Parathyroid adenoma (tissue), 2 donors: ENCODE measurements around the gene LTBP1.

Experiments
- H2AFZ ChIP-seq: fragments of 300-600 bp; sonication (generic); one replicate; pipeline ENCODE4 v1.7.0; 2017; ENCODE audit warnings: antibody characterized with exemption, mild to moderate bottlenecking
- H3K27ac ChIP-seq: fragments of 300-600 bp; sonication (generic); one replicate; pipeline ENCODE4 v1.7.0; 2017
- H3K27me3 ChIP-seq: fragments of 300-600 bp; sonication (generic); one replicate; pipeline ENCODE4 v1.7.0; 2017; ENCODE audit warnings: low read length; ENCODE audit not compliant: control insufficient read depth, insufficient read depth
- H3K36me3 ChIP-seq: fragments of 300-600 bp; sonication (generic); one replicate; pipeline ENCODE4 v1.7.0; 2017; ENCODE audit warnings: low read length; ENCODE audit not compliant: control insufficient read depth, insufficient read depth
- H3K4me1 ChIP-seq: fragments of 300-600 bp; sonication (generic); one replicate; pipeline ENCODE4 v1.7.0; 2017; ENCODE audit warnings: control low read depth
- H3K4me2 ChIP-seq: fragments of 300-600 bp; sonication (generic); one replicate; pipeline ENCODE4 v1.7.0; 2017; ENCODE audit warnings: low read length
- H3K4me3 ChIP-seq: fragments of 300-600 bp; sonication (generic); one replicate; pipeline ENCODE4 v1.7.0; 2017; ENCODE audit warnings: low read depth, low read length
- H3K79me2 ChIP-seq: fragments of 300-600 bp; sonication (generic); one replicate; pipeline ENCODE4 v1.7.0; 2017; ENCODE audit warnings: control low read depth
- H3K9ac ChIP-seq: fragments of 300-600 bp; sonication (generic); one replicate; pipeline ENCODE4 v1.7.0; 2017; ENCODE audit warnings: mild to moderate bottlenecking
- H3K9me3 ChIP-seq: fragments of 300-600 bp; sonication (generic); one replicate; pipeline ENCODE4 v1.7.0; 2017; ENCODE audit warnings: low read length; ENCODE audit not compliant: control insufficient read depth
- TF ChIP-seq, protein P1 (sequence below): fragments of 300-600 bp; sonication (generic); IDR thresholded peaks from one replicate; pipeline ENCODE4 v1.7.0; 2017; ENCODE audit warnings: antibody characterized with exemption, mild to moderate bottlenecking
- donor health status: primary hyperparathyroidism.

LTBP1 gene

DNA sequence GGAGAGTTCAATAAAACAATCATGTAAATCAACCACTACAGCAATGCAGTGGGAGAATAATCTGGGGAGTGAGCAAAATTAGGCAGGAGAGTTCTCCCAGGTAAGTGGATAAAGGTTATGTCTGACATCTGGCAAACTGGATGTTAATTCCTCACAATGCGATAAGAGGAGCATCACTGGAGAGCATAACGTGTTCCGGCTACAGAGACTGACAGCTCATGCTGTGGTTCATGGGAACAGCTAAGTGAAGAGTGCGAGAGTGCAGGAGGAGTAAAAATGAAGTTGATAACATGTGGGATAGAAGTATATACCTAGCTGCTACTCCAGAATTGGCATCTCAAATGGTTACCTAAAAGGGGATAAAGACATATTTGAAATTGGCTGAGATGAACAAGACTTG is 153.2 kb downstream of the LTBP1 start:
- TF ChIP-seq, protein P1, sequence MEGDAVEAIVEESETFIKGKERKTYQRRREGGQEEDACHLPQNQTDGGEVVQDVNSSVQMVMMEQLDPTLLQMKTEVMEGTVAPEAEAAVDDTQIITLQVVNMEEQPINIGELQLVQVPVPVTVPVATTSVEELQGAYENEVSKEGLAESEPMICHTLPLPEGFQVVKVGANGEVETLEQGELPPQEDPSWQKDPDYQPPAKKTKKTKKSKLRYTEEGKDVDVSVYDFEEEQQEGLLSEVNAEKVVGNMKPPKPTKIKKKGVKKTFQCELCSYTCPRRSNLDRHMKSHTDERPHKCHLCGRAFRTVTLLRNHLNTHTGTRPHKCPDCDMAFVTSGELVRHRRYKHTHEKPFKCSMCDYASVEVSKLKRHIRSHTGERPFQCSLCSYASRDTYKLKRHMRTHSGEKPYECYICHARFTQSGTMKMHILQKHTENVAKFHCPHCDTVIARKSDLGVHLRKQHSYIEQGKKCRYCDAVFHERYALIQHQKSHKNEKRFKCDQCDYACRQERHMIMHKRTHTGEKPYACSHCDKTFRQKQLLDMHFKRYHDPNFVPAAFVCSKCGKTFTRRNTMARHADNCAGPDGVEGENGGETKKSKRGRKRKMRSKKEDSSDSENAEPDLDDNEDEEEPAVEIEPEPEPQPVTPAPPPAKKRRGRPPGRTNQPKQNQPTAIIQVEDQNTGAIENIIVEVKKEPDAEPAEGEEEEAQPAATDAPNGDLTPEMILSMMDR, result no peak
- Histone ChIP-seq H3K4me1 (no peaks in the 10 kb centered on the region), H3K27ac (no peak overlapping the region)

DNA sequence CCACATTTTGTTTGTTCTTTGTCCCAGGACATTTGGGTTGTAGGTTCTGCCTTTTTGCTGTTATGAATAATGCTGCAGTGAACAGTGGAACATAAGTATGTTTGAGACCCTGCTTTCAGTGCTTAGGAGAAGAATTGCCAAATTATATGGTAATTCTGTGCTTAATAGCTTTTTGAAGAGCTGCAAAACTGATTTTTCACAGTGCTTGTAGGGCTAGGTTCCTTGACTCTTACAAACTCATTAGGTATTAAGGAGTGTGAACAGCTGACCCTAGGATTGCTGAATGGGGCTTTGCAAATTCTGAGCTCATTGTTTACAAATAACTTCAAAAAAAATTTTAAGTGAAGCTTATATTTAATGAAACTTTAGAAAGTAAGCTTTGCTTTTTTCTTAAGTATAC is 154.2 kb downstream of the LTBP1 start:
- Histone ChIP-seq H3K4me3 (no peak overlapping the region), H3K79me2 (no peaks in the 10 kb centered on the region), H3K36me3 (no peaks in the 10 kb centered on the region), H3K9ac (no peak overlapping the region), H3K27me3 (no peaks in the 10 kb centered on the region), H3K4me1 (no peaks in the 10 kb centered on the region), H3K4me2 (no peak overlapping the region), H2AFZ (no peak overlapping the region), H3K9me3 (no peaks in the 10 kb centered on the region), H3K27ac (no peak overlapping the region)
- TF ChIP-seq, protein P1, result no peak

More for the DNA sequence above, 153.2 kb downstream of the LTBP1 start:
- Histone ChIP-seq H3K79me2 (no peaks in the 10 kb centered on the region), H2AFZ (no peak overlapping the region), H3K9ac (no peak overlapping the region), H3K27me3 (no peaks in the 10 kb centered on the region), H3K9me3 (no peaks in the 10 kb centered on the region), H3K36me3 (no peaks in the 10 kb centered on the region), H3K4me3 (no peak overlapping the region), H3K4me2 (no peak overlapping the region)

DNA sequence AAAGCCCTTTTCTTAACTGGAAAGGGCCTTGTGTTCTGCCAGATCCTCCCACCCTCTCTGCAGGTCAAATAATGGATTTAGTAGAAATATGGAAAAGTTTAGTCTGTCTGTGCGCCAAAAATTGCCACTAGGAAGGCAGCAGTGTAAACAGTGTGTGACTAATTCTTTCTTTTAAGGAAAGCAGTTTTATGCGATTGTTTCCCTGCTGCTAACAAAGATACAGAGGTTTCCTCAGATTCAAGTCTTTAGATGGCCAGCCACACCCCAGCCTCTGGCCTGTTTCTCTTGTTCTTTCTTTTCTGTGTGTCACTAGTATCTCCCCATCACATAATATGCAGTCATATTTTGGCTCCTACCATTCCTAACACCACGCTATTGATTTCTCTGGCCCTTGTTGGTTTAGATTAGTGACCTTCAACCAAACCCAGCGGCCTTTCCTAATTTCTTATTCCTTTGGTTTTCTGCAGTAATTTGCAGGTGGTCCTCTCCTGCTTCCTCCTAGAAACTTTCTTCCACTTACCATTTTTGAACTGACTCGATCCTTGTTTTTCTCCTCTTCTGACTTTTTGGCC is 157.4 kb downstream of the LTBP1 start:
- Histone ChIP-seq H3K4me3 (no peak overlapping the region), H3K9me3 (no peaks in the 10 kb centered on the region), H3K36me3 (no peaks in the 10 kb centered on the region), H2AFZ (no peak overlapping the region), H3K27me3 (no peaks in the 10 kb centered on the region), H3K79me2 (no peaks in the 10 kb centered on the region), H3K4me2 (no peak overlapping the region), H3K4me1 (no peaks in the 10 kb centered on the region), H3K9ac (no peak overlapping the region), H3K27ac (no peak overlapping the region)
- TF ChIP-seq, protein P1, result no peak

DNA sequence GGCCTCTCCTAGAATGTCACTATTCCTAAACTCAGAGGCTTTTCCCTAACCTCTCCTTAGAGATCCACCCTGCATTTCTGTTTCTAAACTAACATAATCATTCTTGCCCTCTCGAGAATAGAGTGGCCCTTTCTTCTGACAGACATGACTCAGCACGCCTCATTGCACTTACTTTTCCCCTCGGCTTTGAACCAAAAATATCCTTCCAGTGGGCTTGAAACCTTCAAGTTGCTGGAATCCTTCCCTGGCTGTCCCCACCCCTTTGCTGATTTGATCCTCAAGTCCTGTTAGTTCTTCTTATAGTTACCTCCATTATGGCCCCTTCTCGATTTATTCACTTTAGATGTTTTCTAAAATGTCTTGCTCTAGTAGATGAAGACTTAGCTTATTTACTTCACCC is 158.0 kb downstream of the LTBP1 start:
- Histone ChIP-seq H2AFZ (no peak overlapping the region), H3K27me3 (no peaks in the 10 kb centered on the region), H3K27ac (no peak overlapping the region), H3K4me2 (no peak overlapping the region), H3K9ac (no peak overlapping the region), H3K79me2 (no peaks in the 10 kb centered on the region), H3K4me3 (no peak overlapping the region), H3K9me3 (no peaks in the 10 kb centered on the region), H3K4me1 (no peaks in the 10 kb centered on the region), H3K36me3 (no peaks in the 10 kb centered on the region)
- TF ChIP-seq, protein P1, result no peak

DNA sequence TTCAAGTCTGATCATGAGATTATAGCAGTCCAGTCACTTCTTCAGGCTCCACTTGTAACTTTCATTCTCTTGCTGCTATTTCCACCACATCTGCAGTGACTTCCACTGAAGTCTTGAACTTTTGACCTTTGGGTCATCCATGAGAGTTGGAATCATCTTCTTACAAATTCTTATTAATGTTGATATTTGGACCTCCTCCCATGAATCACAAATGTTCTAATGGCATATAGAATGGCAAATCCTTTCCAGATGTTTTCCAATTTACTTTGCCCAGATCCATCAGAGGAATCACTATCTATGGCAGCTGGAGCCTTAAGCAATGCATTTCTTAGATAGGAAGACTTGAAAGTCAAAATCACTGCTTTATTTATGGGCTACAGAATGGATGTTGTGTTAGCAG is 159.4 kb downstream of the LTBP1 start:
- H3K27ac ChIP-seq, result no peak overlapping the region
- H3K27me3 ChIP-seq, result no peaks in the 10 kb centered on the region
- no peak overlapping the region for H3K4me2 ChIP-seq
- H3K79me2 ChIP-seq, result no peaks in the 10 kb centered on the region
- no peaks in the 10 kb centered on the region for H3K4me1 ChIP-seq
- H3K9me3 ChIP-seq, result no peaks in the 10 kb centered on the region
- no peak overlapping the region for H3K4me3 ChIP-seq
- no peak overlapping the region for H2AFZ ChIP-seq
- H3K9ac ChIP-seq, result no peak overlapping the region
- TF ChIP-seq, protein P1, result no peak
- H3K36me3 ChIP-seq, result no peaks in the 10 kb centered on the region
